ENCODE results near the gene DDI2.

DNA sequence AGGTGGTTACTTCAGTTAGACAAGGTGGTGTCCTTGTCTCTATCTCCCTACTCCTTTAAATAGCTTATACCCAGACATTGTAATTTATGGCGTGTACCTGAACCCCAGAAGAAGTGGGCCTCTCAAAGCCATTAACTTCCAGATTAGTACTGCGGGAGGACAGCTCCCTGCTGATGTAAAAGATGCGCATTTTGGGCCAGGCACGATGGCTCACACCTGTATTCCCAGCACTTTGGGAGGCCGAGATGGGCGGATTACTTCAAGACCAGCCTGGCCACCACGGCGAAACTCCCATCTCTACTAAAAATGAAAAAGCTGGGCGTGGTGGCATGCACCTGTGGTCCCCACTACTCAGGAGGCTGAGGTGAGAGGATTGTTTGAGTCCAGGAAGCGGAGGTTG, 51.8 kb downstream of the DDI2 start:
- TF ChIP-seq, protein P1, sequence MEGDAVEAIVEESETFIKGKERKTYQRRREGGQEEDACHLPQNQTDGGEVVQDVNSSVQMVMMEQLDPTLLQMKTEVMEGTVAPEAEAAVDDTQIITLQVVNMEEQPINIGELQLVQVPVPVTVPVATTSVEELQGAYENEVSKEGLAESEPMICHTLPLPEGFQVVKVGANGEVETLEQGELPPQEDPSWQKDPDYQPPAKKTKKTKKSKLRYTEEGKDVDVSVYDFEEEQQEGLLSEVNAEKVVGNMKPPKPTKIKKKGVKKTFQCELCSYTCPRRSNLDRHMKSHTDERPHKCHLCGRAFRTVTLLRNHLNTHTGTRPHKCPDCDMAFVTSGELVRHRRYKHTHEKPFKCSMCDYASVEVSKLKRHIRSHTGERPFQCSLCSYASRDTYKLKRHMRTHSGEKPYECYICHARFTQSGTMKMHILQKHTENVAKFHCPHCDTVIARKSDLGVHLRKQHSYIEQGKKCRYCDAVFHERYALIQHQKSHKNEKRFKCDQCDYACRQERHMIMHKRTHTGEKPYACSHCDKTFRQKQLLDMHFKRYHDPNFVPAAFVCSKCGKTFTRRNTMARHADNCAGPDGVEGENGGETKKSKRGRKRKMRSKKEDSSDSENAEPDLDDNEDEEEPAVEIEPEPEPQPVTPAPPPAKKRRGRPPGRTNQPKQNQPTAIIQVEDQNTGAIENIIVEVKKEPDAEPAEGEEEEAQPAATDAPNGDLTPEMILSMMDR (conservative IDR thresholded peaks at IDR 0.05; ENCODE audit: low read length): no peak
- TF ChIP-seq EZH2phosphoT487 (IDR thresholded peaks at IDR 0.05; ENCODE audit: borderline replicate concordance): no peak

All from Loucy (cell line).